ENCODE results near the gene APOA4.

APOA4 gene

GRCh38 chr11:116773203-116774097 lies 49.7 kb downstream of the APOA4 start:
- peak; percentile 55 to 61 for DNase-seq

- peak; percentile 72 to 73 for DNase-seq
Observed at GRCh38 chr11:116772443-116773202, 50.5 kb downstream of the APOA4 start, which contains the start of gene BUD13. BUD13 (minus strand) TSS chr11:116772987; CDS start chr11:116772964, 23 bp downstream.

GRCh38 chr11:116771935-116772334 lies 51.2 kb downstream of the APOA4 start:
- DNase-seq = no peak

Data from AML-193 (cell line).